Mesendoderm (in vitro differentiated cells): Measurements from ENCODE around the gene CTSC.
"Not testable (repeated sequence)": the region's sequence is repeated elsewhere in the genome, so short reads cannot be mapped to it uniquely, and the experiment has no call there.

Source experiments
- DNase-seq: peaks from one replicate; pipeline ENCODE4 v3.0.0; 2013
- H2AK5ac ChIP-seq: 2 replicates; pipeline ENCODE4 v1.6.1; 2013; ENCODE audit warnings: low read length, inconsistent platforms
- H2BK120ac ChIP-seq: 2 replicates; pipeline ENCODE4 v1.6.1; 2013; ENCODE audit warnings: low read depth, mild to moderate bottlenecking, low read length, moderate library complexity, mixed read lengths
- H2BK15ac ChIP-seq: replicated peaks from 2 replicates; pipeline ENCODE4 v1.6.1; 2013; ENCODE audit warnings: low read depth, mild to moderate bottlenecking, moderate library complexity
- H2BK5ac ChIP-seq: 2 replicates; pipeline ENCODE4 v1.6.1; 2013; ENCODE audit warnings: low read length, inconsistent platforms
- H3K18ac ChIP-seq: 2 replicates; pipeline ENCODE4 v1.6.1; 2013; ENCODE audit warnings: mild to moderate bottlenecking, low read length, mixed read lengths
- H3K23ac ChIP-seq: one replicate; pipeline ENCODE4 v1.6.1; 2013; ENCODE audit warnings: low read length
- H3K27ac ChIP-seq: 2 replicates; pipeline ENCODE4 v1.5.1; 2013; ENCODE audit warnings: low read depth, mild to moderate bottlenecking, inconsistent platforms, low read length, moderate library complexity
- H3K27me3 ChIP-seq: 2 replicates; pipeline ENCODE4 v1.6.1; 2013; ENCODE audit warnings: low read length, control low read depth, mild to moderate bottlenecking, inconsistent platforms; ENCODE audit not compliant: insufficient read depth, poor library complexity
- H3K36me3 ChIP-seq: 2 replicates; pipeline ENCODE4 v1.6.1; 2013; ENCODE audit warnings: low read length, inconsistent platforms; ENCODE audit not compliant: control insufficient read depth, insufficient read depth
- H3K4ac ChIP-seq: one replicate; pipeline ENCODE4 v1.6.1; 2013; ENCODE audit warnings: low read depth, mild to moderate bottlenecking, low read length, moderate library complexity
- H3K4me1 ChIP-seq: 2 replicates; pipeline ENCODE4 v1.6.1; 2013; ENCODE audit warnings: low read depth, low read length, inconsistent platforms; ENCODE audit not compliant: control insufficient read depth
- H3K4me2 ChIP-seq: 2 replicates; pipeline ENCODE4 v1.6.1; 2013; ENCODE audit warnings: low read length
- H3K4me3 ChIP-seq: 2 replicates; pipeline ENCODE4 v1.5.1; 2013; ENCODE audit warnings: mild to moderate bottlenecking, low read length
- H3K56ac ChIP-seq: one replicate; pipeline ENCODE4 v1.6.1; 2013; ENCODE audit warnings: low read length
- H3K79me1 ChIP-seq: 2 replicates; pipeline ENCODE4 v1.6.1; 2013; ENCODE audit warnings: low read length, inconsistent platforms
- H3K79me2 ChIP-seq: 2 replicates; pipeline ENCODE4 v1.6.1; 2013; ENCODE audit warnings: mild to moderate bottlenecking, low read length; ENCODE audit not compliant: control insufficient read depth, insufficient read depth
- H3K9ac ChIP-seq: 2 replicates; pipeline ENCODE4 v1.6.1; 2013; ENCODE audit warnings: low read length, inconsistent platforms
- H4K5ac ChIP-seq: one replicate; pipeline ENCODE4 v1.6.1; 2013; ENCODE audit warnings: low read length
- H4K8ac ChIP-seq: one replicate; pipeline ENCODE4 v1.6.1; 2013; ENCODE audit warnings: low read depth, mild to moderate bottlenecking, control low read depth, low read length, moderate library complexity
- WGBS: extraction: QIAGEN DNeasy Blood & Tissue Kit; methylation state at CpG from one replicate; pipeline ENCODE4 v1.1.7; 2013; ENCODE audit warnings: low lambda C conversion rate, missing lambda C conversion rate; ENCODE audit not compliant: insufficient coverage; ENCODE audit errors: extremely low coverage; 5-methylcytosine and 5-hydroxymethylcytosine counted together

CTSC gene

GRCh38 chr11:88322881-88323280 is 14.7 kb downstream of the CTSC start:
- no CpG with 5 or more reads among the region's 8 CpGs for WGBS

GRCh38 chr11:88321412-88321811 is 16.1 kb downstream of the CTSC start:
- H3K27ac ChIP-seq, H3K36me3 ChIP-seq: not testable (repeated sequence)

More at GRCh38 chr11:88322881-88323280, 14.7 kb downstream of the CTSC start:
- not testable (repeated sequence) for H2BK120ac ChIP-seq, H3K79me2 ChIP-seq, H3K36me3 ChIP-seq, DNase-seq, H2AK5ac ChIP-seq, H3K4ac ChIP-seq, H4K8ac ChIP-seq, H3K9ac ChIP-seq, H3K4me2 ChIP-seq, H4K5ac ChIP-seq, H3K4me3 ChIP-seq, H3K23ac ChIP-seq, H2BK5ac ChIP-seq, H3K56ac ChIP-seq, H2BK15ac ChIP-seq, H3K18ac ChIP-seq, H3K4me1 ChIP-seq, H3K27ac ChIP-seq, H3K27me3 ChIP-seq, H3K79me1 ChIP-seq

DNA sequence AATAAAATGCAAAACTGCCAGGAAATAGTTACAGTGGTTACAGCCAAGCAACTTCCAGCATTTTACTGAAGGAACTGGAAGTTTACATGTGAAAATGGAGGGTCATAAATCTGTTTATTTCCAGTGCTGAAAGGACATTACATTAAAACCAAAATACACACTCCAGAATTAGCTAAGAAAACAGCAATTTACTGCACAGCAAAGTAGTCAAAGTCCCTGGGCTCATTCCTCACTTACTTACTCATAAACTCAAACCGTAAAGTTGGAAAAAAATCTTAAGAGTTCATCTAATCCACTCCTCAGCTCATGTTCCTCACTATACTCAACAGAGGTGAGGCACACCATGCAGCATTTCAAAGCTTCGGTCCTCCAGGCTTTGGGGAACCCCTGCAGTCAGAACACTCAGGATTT is 17.4 kb downstream of the CTSC start:
- no peaks in the 10 kb centered on the region for H3K27me3 ChIP-seq
- no peak overlapping the region for H3K18ac ChIP-seq
- no CpG with 5 or more reads among the region's 2 CpGs for WGBS
- H3K79me1 ChIP-seq = no peaks in the 10 kb centered on the region
- H4K8ac ChIP-seq = no peak overlapping the region
- no peak overlapping the region for H3K27ac ChIP-seq
- peaks cover 2% of the 10 kb centered on the region for H3K4me1 ChIP-seq
- no peaks in the 10 kb centered on the region for H3K36me3 ChIP-seq
- no peak overlapping the region for H3K4me2 ChIP-seq
- H2AK5ac ChIP-seq = no peak overlapping the region
- no peak overlapping the region for H2BK15ac ChIP-seq
- no peak for DNase-seq
- H3K4me3 ChIP-seq = no peak overlapping the region
- H3K4ac ChIP-seq = no peak overlapping the region
- no peak overlapping the region for H2BK5ac ChIP-seq
- H3K23ac ChIP-seq = no peak overlapping the region
- no peak overlapping the region for H2BK120ac ChIP-seq
- no peak overlapping the region for H4K5ac ChIP-seq
- H3K56ac ChIP-seq = no peak overlapping the region
- H3K9ac ChIP-seq = no peak overlapping the region
- peaks cover 3% of the 10 kb centered on the region for H3K79me2 ChIP-seq

More at GRCh38 chr11:88321412-88321811, 16.1 kb downstream of the CTSC start:
- not testable (repeated sequence) for H3K4me3 ChIP-seq, H2AK5ac ChIP-seq, H3K27me3 ChIP-seq, H2BK120ac ChIP-seq, H3K56ac ChIP-seq, H3K79me1 ChIP-seq, H3K4me2 ChIP-seq, H3K79me2 ChIP-seq, H2BK5ac ChIP-seq, H3K18ac ChIP-seq, H3K23ac ChIP-seq, H4K8ac ChIP-seq, H3K4ac ChIP-seq, H4K5ac ChIP-seq, H3K4me1 ChIP-seq, H3K9ac ChIP-seq, DNase-seq, H2BK15ac ChIP-seq

- Histone ChIP-seq H3K4me3 (no peak overlapping the region), H3K23ac (no peak overlapping the region), H3K4me2 (no peak overlapping the region), H4K5ac (no peak overlapping the region), H3K4ac (no peak overlapping the region), H3K18ac (no peak overlapping the region), H2BK120ac (no peak overlapping the region), H3K79me1 (peaks cover 2% of the 10 kb centered on the region), H2BK5ac (no peak overlapping the region), H2BK15ac (no peak overlapping the region), H3K27ac (no peak overlapping the region), H3K36me3 (no peaks in the 10 kb centered on the region), H3K56ac (no peak overlapping the region), H3K9ac (no peak overlapping the region), H4K8ac (no peak overlapping the region), H2AK5ac (no peak overlapping the region), H3K79me2 (peaks cover 3% of the 10 kb centered on the region), H3K27me3 (no peaks in the 10 kb centered on the region), H3K4me1 (no peaks in the 10 kb centered on the region)
- WGBS = no CpG with 5 or more reads among the region's 2 CpGs
- no peak for DNase-seq
These were observed 19.5 kb downstream of the CTSC start for GRCh38 chr11:88318017-88318416.

DNA sequence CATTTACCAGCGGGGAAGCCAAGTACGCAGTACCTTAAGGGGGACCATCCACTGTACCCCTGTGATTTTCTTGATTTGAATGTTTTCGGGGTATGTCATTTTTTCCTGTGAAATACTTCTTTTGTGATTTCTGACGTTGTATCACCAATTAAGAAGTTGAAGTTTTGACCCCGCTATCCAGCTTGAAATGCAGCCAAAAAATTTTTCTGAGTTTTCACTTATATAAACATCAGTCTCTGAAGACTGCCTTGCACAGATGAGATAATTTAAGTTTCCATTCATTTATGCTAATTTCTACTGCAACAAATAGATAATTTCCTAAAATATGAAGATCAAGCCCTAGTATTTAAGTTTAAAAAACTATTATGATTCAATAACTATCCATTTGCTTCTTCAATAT is 20.0 kb downstream of the CTSC start:
- no CpG with 5 or more reads among the region's 5 CpGs for WGBS
- no peak for DNase-seq
- H3K4me3 ChIP-seq = no peak overlapping the region
- no peak overlapping the region for H3K56ac ChIP-seq
- no peak overlapping the region for H4K5ac ChIP-seq
- H3K27ac ChIP-seq = no peak overlapping the region
- H3K4me1 ChIP-seq = no peaks in the 10 kb centered on the region
- H2BK5ac ChIP-seq = no peak overlapping the region
- H3K27me3 ChIP-seq = no peaks in the 10 kb centered on the region
- peaks cover 2% of the 10 kb centered on the region for H3K79me1 ChIP-seq
- H4K8ac ChIP-seq = no peak overlapping the region
- no peak overlapping the region for H3K18ac ChIP-seq
- no peak overlapping the region for H3K9ac ChIP-seq
- no peak overlapping the region for H3K23ac ChIP-seq
- H3K4ac ChIP-seq = no peak overlapping the region
- H2BK120ac ChIP-seq = no peak overlapping the region
- no peaks in the 10 kb centered on the region for H3K36me3 ChIP-seq
- no peak overlapping the region for H3K4me2 ChIP-seq
- no peak overlapping the region for H2AK5ac ChIP-seq
- peaks cover 2% of the 10 kb centered on the region for H3K79me2 ChIP-seq
- H2BK15ac ChIP-seq = no peak overlapping the region

GRCh38 chr11:88315981-88316441 is 21.5 kb downstream of the CTSC start:
- H3K79me2 ChIP-seq = peaks cover 2% of the 10 kb centered on the region
- H3K4ac ChIP-seq = no peak overlapping the region
- no peak overlapping the region for H3K4me3 ChIP-seq
- no peak overlapping the region for H3K9ac ChIP-seq
- no peak overlapping the region for H4K8ac ChIP-seq
- H3K27ac ChIP-seq = no peak overlapping the region
- H3K18ac ChIP-seq = no peak overlapping the region
- H2BK15ac ChIP-seq = no peak overlapping the region
- no peak for DNase-seq
- no peak overlapping the region for H3K56ac ChIP-seq
- H4K5ac ChIP-seq = no peak overlapping the region
- H2BK5ac ChIP-seq = no peak overlapping the region
- no peak overlapping the region for H2BK120ac ChIP-seq
- H3K36me3 ChIP-seq = no peaks in the 10 kb centered on the region
- H3K27me3 ChIP-seq = no peaks in the 10 kb centered on the region
- no peaks in the 10 kb centered on the region for H3K4me1 ChIP-seq
- H2AK5ac ChIP-seq = no peak overlapping the region
- H3K79me1 ChIP-seq = peaks cover 2% of the 10 kb centered on the region
- no peak overlapping the region for H3K23ac ChIP-seq
- no peak overlapping the region for H3K4me2 ChIP-seq
- WGBS = no CpG with 5 or more reads among the region's 5 CpGs
